Lower lobe of right lung (tissue), 2 donors: Measurements from ENCODE around the gene ADH5. TPM values are rescaled to one million over a fixed set of nuclear protein-coding genes. Genes with fewer than 3 reads are reported as not detected.
"Not testable (repeated sequence)": the region's sequence is repeated elsewhere in the genome, so short reads cannot be mapped to it uniquely, and the experiment has no call there.

ENCODE experiments used
- ATAC-seq, 2 donors: fragments of 200-7000 bp; cut with Tn5 transposase; one replicate each; pipeline ENCODE4 v1.9.1; 2020 to 2022; ENCODE audit warnings: mild to moderate bottlenecking in 2 of 2, moderate library complexity in 2 of 2
- DNase-seq: peaks from one replicate; pipeline ENCODE4 v3.0.0-alpha.2; 2020
- H3K27ac ChIP-seq: fragments of 200-600 bp; one replicate; pipeline ENCODE4 v1.8.0; 2022
- H3K27me3 ChIP-seq: fragments of 200-600 bp; one replicate; pipeline ENCODE4 v1.8.0; 2022; ENCODE audit warnings: low read depth
- H3K36me3 ChIP-seq: fragments of 200-600 bp; one replicate; pipeline ENCODE4 v1.8.0; 2022; ENCODE audit warnings: mild to moderate bottlenecking
- H3K4me1 ChIP-seq: fragments of 200-600 bp; one replicate; pipeline ENCODE4 v1.8.0; 2022
- H3K4me3 ChIP-seq: fragments of 200-600 bp; one replicate; pipeline ENCODE4 v1.8.0; 2022; ENCODE audit warnings: mild to moderate bottlenecking
- H3K9me3 ChIP-seq: fragments of 200-600 bp; one replicate; pipeline ENCODE4 v1.8.0; 2022
- CTCF ChIP-seq: fragments of 200-600 bp; IDR thresholded peaks from one replicate; pipeline ENCODE4 v1.8.0; 2022; ENCODE audit warnings: antibody characterized with exemption, mild to moderate bottlenecking
- intact Hi-C: fragments of 100-400 bp; cut with DNase I; formaldehyde crosslinking; loops from one replicate; pipeline ENCODE4 v1.11.0; 2022
- total RNA-seq: library from RNA; stranded (reverse); fragmentation: NEBNext Ultra II Directional; extraction: Animal tissue kit (Norgen Biotek cat#: 25700); gene quantifications from one replicate; pipeline ENCODE4 v1.2.1, GENCODE V29; 2021
- donor health status: DM: no; HTN: yes; CAD: no; lungs with severe emphysema.

The ADH5 gene
- total RNA-seq, 1 donor from 2014 or later, result 150 TPM

- ATAC-seq (peak; percentile 82 to 89), DNase-seq (peak; percentile 75)
- Histone ChIP-seq H3K4me3 (no peak overlapping the region), H3K27me3 (no peaks in the 10 kb centered on the region), H3K4me1 (no peaks in the 10 kb centered on the region), H3K27ac (no peak overlapping the region), H3K36me3 (peaks cover 99% of the 10 kb centered on the region), H3K9me3 (no peaks in the 10 kb centered on the region)
- no peak for TF ChIP-seq CTCF
- intact Hi-C loops, result no loop called here
Measured at GRCh38 chr4:99074816-99075215, 13.8 kb downstream of the ADH5 start.

GRCh38 chr4:99071159-99071558 lies 17.4 kb downstream of the ADH5 start:
- H3K4me1 ChIP-seq, result no peaks in the 10 kb centered on the region
- no peak overlapping the region for H3K4me3 ChIP-seq
- H3K9me3 ChIP-seq, result no peaks in the 10 kb centered on the region
- TF ChIP-seq CTCF, result no peak
- DNase-seq, result no peak
- no peaks in the 10 kb centered on the region for H3K27me3 ChIP-seq
- intact Hi-C loops, result no loop called here
- H3K36me3 ChIP-seq, result peaks cover 62% of the 10 kb centered on the region
- ATAC-seq, result no peak
- H3K27ac ChIP-seq, result no peak overlapping the region

- intact Hi-C loops, result no loop called here
- Histone ChIP-seq H3K9me3 (no peaks in the 10 kb centered on the region), H3K27ac (no peak overlapping the region), H3K4me3 (no peak overlapping the region), H3K4me1 (no peaks in the 10 kb centered on the region), H3K36me3 (peaks cover 27% of the 10 kb centered on the region), H3K27me3 (no peaks in the 10 kb centered on the region)
- ATAC-seq, result no peak
- no peak for DNase-seq
- TF ChIP-seq CTCF, result no peak
Measured at GRCh38 chr4:99067617-99068016, 21.0 kb downstream of the ADH5 start.

- ATAC-seq, H3K27me3 ChIP-seq, H3K4me3 ChIP-seq, H3K9me3 ChIP-seq, H3K27ac ChIP-seq, intact Hi-C loops, H3K4me1 ChIP-seq, DNase-seq: not testable (repeated sequence)
- peaks cover 19% of the 10 kb centered on the region for H3K36me3 ChIP-seq
Measured at GRCh38 chr4:99065521-99065920, 23.1 kb downstream of the ADH5 start.

- Histone ChIP-seq H3K27me3 (no peaks in the 10 kb centered on the region), H3K27ac (no peak overlapping the region), H3K4me3 (no peak overlapping the region), H3K9me3 (no peaks in the 10 kb centered on the region), H3K36me3 (peaks cover 28% of the 10 kb centered on the region), H3K4me1 (no peaks in the 10 kb centered on the region)
- intact Hi-C loops, result no loop called here
- DNase-seq (no peak), ATAC-seq (peak; percentile 47 to 49)
- TF ChIP-seq CTCF, result no peak
Measured at GRCh38 chr4:99062120-99062519, 26.5 kb downstream of the ADH5 start.

- Histone ChIP-seq H3K36me3 (peaks cover 28% of the 10 kb centered on the region), H3K9me3 (no peaks in the 10 kb centered on the region), H3K27ac (no peak overlapping the region), H3K4me3 (no peak overlapping the region), H3K27me3 (no peaks in the 10 kb centered on the region), H3K4me1 (peaks cover 3% of the 10 kb centered on the region)
- TF ChIP-seq CTCF, result no peak
- no peak for ATAC-seq
- intact Hi-C loops, result no loop called here
- no peak for DNase-seq
Measured at GRCh38 chr4:99061048-99061700, 27.4 kb downstream of the ADH5 start.
